H9 (cell line): ENCODE measurements around the gene ANXA3. TPM values are rescaled to one million over a fixed set of nuclear protein-coding genes. Genes with fewer than 3 reads are reported as not detected.

Experiments used
- DNase-seq: peaks from one replicate; pipeline ENCODE4 v3.0.0-alpha.2; 2017
- H2AFZ ChIP-seq: one replicate; pipeline ENCODE4 v1.6.1; 2013; ENCODE audit warnings: mild to moderate bottlenecking, low read length, control low read depth, moderate library complexity
- H2AK5ac ChIP-seq: 2 replicates; pipeline ENCODE4 v1.6.1; 2013; ENCODE audit warnings: low read length, control low read depth, mixed read lengths; ENCODE audit not compliant: insufficient read length
- H2BK120ac ChIP-seq: one replicate; pipeline ENCODE4 v1.6.1; 2013; ENCODE audit warnings: low read depth, mild to moderate bottlenecking, low read length, control low read depth, inconsistent platforms; ENCODE audit not compliant: poor library complexity, severe bottlenecking
- H2BK12ac ChIP-seq: 2 replicates; pipeline ENCODE4 v1.6.1; 2013; ENCODE audit warnings: low read length, control low read depth, mixed read lengths, low read depth; ENCODE audit not compliant: insufficient read length
- H2BK15ac ChIP-seq: 2 replicates; pipeline ENCODE4 v1.6.1; 2013; ENCODE audit warnings: low read depth, low read length, control low read depth
- H2BK20ac ChIP-seq: one replicate; pipeline ENCODE4 v1.6.1; 2013; ENCODE audit warnings: low read depth, mild to moderate bottlenecking, low read length, control low read depth, inconsistent platforms; ENCODE audit not compliant: poor library complexity, severe bottlenecking
- H2BK5ac ChIP-seq: 2 replicates; pipeline ENCODE4 v1.6.1; 2013; ENCODE audit warnings: low read length, control low read depth, mixed read lengths; ENCODE audit not compliant: insufficient read length
- H3K14ac ChIP-seq: 2 replicates; pipeline ENCODE4 v1.6.1; 2013; ENCODE audit warnings: low read length, control low read depth; ENCODE audit not compliant: insufficient read depth
- H3K18ac ChIP-seq: 2 replicates; pipeline ENCODE4 v1.6.1; 2013; ENCODE audit warnings: low read depth, mild to moderate bottlenecking, mixed read lengths, low read length, control low read depth; ENCODE audit not compliant: insufficient read length
- H3K23ac ChIP-seq: 2 replicates; pipeline ENCODE4 v1.6.1; 2013; ENCODE audit warnings: low read length, control low read depth, mixed read lengths, low read depth; ENCODE audit not compliant: insufficient read length
- H3K23me2 ChIP-seq: 2 replicates; pipeline ENCODE4 v1.6.1; 2013; ENCODE audit warnings: low read depth, mild to moderate bottlenecking, mixed read lengths, low read length, control low read depth; ENCODE audit not compliant: insufficient read length, poor library complexity, severe bottlenecking
- H3K27ac ChIP-seq: 2 replicates; pipeline ENCODE4 v1.5.1; 2013; ENCODE audit warnings: low read length, control low read depth, mixed read lengths, low read depth; ENCODE audit not compliant: insufficient read length
- H3K27me3 ChIP-seq: 2 replicates; pipeline ENCODE4 v1.6.1; 2013; ENCODE audit warnings: low read length, control low read depth, inconsistent platforms; ENCODE audit not compliant: insufficient read depth
- H3K4ac ChIP-seq: 2 replicates; pipeline ENCODE4 v1.6.1; 2013; ENCODE audit warnings: low read depth, mild to moderate bottlenecking, control low read depth, inconsistent platforms, low read length, moderate library complexity
- H3K4me1 ChIP-seq: 2 replicates; pipeline ENCODE4 v1.6.1; 2013; ENCODE audit warnings: low read length, control low read depth, inconsistent platforms; ENCODE audit not compliant: insufficient read depth
- H3K4me2 ChIP-seq: 2 replicates; pipeline ENCODE4 v1.6.1; 2013; ENCODE audit warnings: low read length, control low read depth, mixed read lengths; ENCODE audit not compliant: insufficient read length, insufficient read depth
- H3K56ac ChIP-seq: 2 replicates; pipeline ENCODE4 v1.6.1; 2013; ENCODE audit warnings: low read depth, mild to moderate bottlenecking, mixed read lengths, low read length, control low read depth; ENCODE audit not compliant: insufficient read length
- H3K79me1 ChIP-seq: 2 replicates; pipeline ENCODE4 v1.6.1; 2013; ENCODE audit warnings: low read depth, mild to moderate bottlenecking, moderate library complexity, low read length, control low read depth, inconsistent platforms; ENCODE audit not compliant: insufficient read depth, poor library complexity, severe bottlenecking
- H3K79me2 ChIP-seq: 2 replicates; pipeline ENCODE4 v1.6.1; 2013; ENCODE audit warnings: low read length, control low read depth, inconsistent platforms; ENCODE audit not compliant: insufficient read depth
- H3K9ac ChIP-seq: 2 replicates; pipeline ENCODE4 v1.6.1; 2013; ENCODE audit warnings: low read length, control low read depth, mixed read lengths; ENCODE audit not compliant: insufficient read length; ENCODE audit errors: extremely low read depth
- H3K9me3 ChIP-seq: one replicate; pipeline ENCODE4 v1.6.1; 2013; ENCODE audit warnings: low read depth, low read length, inconsistent platforms; ENCODE audit not compliant: control insufficient read depth
- H3T11ph ChIP-seq: one replicate; pipeline ENCODE4 v1.6.1; 2013; ENCODE audit warnings: mild to moderate bottlenecking, low read length, control low read depth, inconsistent platforms
- H4K20me1 ChIP-seq: one replicate; pipeline ENCODE4 v1.6.1; 2013; ENCODE audit not compliant: control insufficient read depth, insufficient read length, insufficient read depth
- H4K5ac ChIP-seq: 2 replicates; pipeline ENCODE4 v1.6.1; 2013; ENCODE audit warnings: low read depth, mild to moderate bottlenecking, mixed read lengths, low read length, control low read depth; ENCODE audit not compliant: insufficient read length
- H4K8ac ChIP-seq: replicated peaks from 2 replicates; pipeline ENCODE4 v1.6.1; 2013; ENCODE audit warnings: low read length, control low read depth, mixed read lengths, low read depth; ENCODE audit not compliant: insufficient read length
- H4K91ac ChIP-seq: 2 replicates; pipeline ENCODE4 v1.6.1; 2013; ENCODE audit warnings: low read depth, mild to moderate bottlenecking, moderate library complexity, mixed read lengths, low read length, control low read depth; ENCODE audit not compliant: insufficient read length
- H3K27ac Mint-ChIP-seq, 3 experiments: 2 replicates in 2 of 3; 3 replicates in 1 of 3; pipeline ENCODE4 v1.8.0; 2020 to 2021; ENCODE audit warnings: mixed read lengths in 3 of 3, mild to moderate bottlenecking in 1 of 3, moderate library complexity in 1 of 3
- H3K27me3 Mint-ChIP-seq: 2 replicates; pipeline ENCODE4 v1.8.0; 2021; ENCODE audit warnings: low read depth, mild to moderate bottlenecking, moderate library complexity, mixed read lengths
- H3K36me3 Mint-ChIP-seq, 3 experiments: 2 replicates in 2 of 3; 3 replicates in 1 of 3; pipeline ENCODE4 v1.8.0; 2020 to 2021; ENCODE audit warnings: low read depth in 3 of 3, mixed read lengths in 3 of 3; ENCODE audit not compliant: insufficient read depth in 1 of 3
- H3K4me1 Mint-ChIP-seq, 2 experiments: 2 replicates each; pipeline ENCODE4 v1.8.0; 2020; ENCODE audit warnings: mixed read lengths in 2 of 2
- H3K4me3 Mint-ChIP-seq, 2 experiments: 2 replicates in 1 of 2; 3 replicates in 1 of 2; pipeline ENCODE4 v1.8.0; 2020 to 2021; ENCODE audit warnings: mild to moderate bottlenecking in 2 of 2, mixed read lengths in 2 of 2, moderate library complexity in 1 of 2
- H3K9me3 Mint-ChIP-seq, 2 experiments: 2 replicates in 1 of 2; 3 replicates in 1 of 2; pipeline ENCODE4 v1.8.0; 2020; ENCODE audit warnings: mild to moderate bottlenecking in 2 of 2, mixed read lengths in 2 of 2, moderate library complexity in 1 of 2
- WGBS: extraction: QIAGEN DNeasy Blood & Tissue Kit; methylation state at CpG from one replicate; pipeline ENCODE4 v1.1.7; 2013; ENCODE audit warnings: missing lambda C conversion rate, low lambda C conversion rate, mixed read lengths; ENCODE audit not compliant: insufficient read length; ENCODE audit errors: extremely low coverage; 5-methylcytosine and 5-hydroxymethylcytosine counted together
- total RNA-seq: library from RNA; stranded (reverse); gene quantifications from 2 replicates; pipeline ENCODE4 v1.2.1, GENCODE V29; 2021
- TF ChIP-seq, protein P1 (sequence below): fragments of 200-600 bp; sonication (generic); conservative IDR thresholded peaks from 3 replicates; pipeline ENCODE4 v1.8.0; 2021; ENCODE audit warnings: antibody characterized with exemption, mild to moderate bottlenecking

ANXA3 gene
- total RNA-seq, 1 experiment from 2014 or later: 20.6 TPM

DNA sequence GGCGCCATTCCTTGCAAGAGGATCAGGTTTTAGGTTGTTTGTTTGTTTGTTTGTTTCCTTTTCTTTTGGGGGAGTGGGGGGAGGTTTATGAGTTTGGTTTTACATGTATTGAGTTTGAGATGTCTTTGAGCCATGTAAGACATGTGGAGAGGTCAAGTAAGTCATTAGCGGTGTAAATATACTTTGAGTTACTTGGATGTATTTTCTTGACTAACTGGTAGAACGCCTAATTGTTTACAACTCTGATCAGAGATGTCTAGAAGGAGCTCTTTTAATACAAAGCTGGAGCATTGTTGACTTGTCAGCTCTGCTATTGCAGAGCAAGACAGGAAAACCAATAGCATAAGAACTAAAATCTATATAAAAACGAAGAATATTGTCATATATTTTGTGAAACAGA lies 57.1 kb downstream of the ANXA3 start:
- no peak overlapping the region for H3K18ac ChIP-seq
- no peak overlapping the region for H2AFZ ChIP-seq
- H4K8ac ChIP-seq: no peak overlapping the region
- H3K27ac ChIP-seq: no peak overlapping the region
- no peak overlapping the region for H2BK120ac ChIP-seq
- no peak overlapping the region for H3K56ac ChIP-seq
- no peaks in the 10 kb centered on the region for H3K27me3 ChIP-seq
- no peak overlapping the region for H3K23ac ChIP-seq
- Mint-ChIP-seq H3K36me3 (no peaks in the 10 kb centered on the region), H3K9me3 (no peaks in the 10 kb centered on the region), H3K27me3 (no peaks in the 10 kb centered on the region), H3K4me1 (no peaks in the 10 kb centered on the region), H3K27ac (no peak overlapping the region; a peak in 1 of 7 replicates), H3K4me3 (no peak overlapping the region)
- no peak overlapping the region for H2AK5ac ChIP-seq
- TF ChIP-seq, protein P1, sequence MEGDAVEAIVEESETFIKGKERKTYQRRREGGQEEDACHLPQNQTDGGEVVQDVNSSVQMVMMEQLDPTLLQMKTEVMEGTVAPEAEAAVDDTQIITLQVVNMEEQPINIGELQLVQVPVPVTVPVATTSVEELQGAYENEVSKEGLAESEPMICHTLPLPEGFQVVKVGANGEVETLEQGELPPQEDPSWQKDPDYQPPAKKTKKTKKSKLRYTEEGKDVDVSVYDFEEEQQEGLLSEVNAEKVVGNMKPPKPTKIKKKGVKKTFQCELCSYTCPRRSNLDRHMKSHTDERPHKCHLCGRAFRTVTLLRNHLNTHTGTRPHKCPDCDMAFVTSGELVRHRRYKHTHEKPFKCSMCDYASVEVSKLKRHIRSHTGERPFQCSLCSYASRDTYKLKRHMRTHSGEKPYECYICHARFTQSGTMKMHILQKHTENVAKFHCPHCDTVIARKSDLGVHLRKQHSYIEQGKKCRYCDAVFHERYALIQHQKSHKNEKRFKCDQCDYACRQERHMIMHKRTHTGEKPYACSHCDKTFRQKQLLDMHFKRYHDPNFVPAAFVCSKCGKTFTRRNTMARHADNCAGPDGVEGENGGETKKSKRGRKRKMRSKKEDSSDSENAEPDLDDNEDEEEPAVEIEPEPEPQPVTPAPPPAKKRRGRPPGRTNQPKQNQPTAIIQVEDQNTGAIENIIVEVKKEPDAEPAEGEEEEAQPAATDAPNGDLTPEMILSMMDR: no peak
- H2BK20ac ChIP-seq: no peak overlapping the region
- no peaks in the 10 kb centered on the region for H3K9me3 ChIP-seq
- WGBS: no CpG with 5 or more reads among the region's 4 CpGs
- no peaks in the 10 kb centered on the region for H4K20me1 ChIP-seq
- no peaks in the 10 kb centered on the region for H3K23me2 ChIP-seq
- no peak overlapping the region for H4K91ac ChIP-seq
- H2BK5ac ChIP-seq: no peak overlapping the region
- H3K79me2 ChIP-seq: no peaks in the 10 kb centered on the region
- H2BK15ac ChIP-seq: no peak overlapping the region
- no peak overlapping the region for H4K5ac ChIP-seq
- H3K4me1 ChIP-seq: no peaks in the 10 kb centered on the region
- no peak overlapping the region for H3K14ac ChIP-seq
- no peak overlapping the region for H2BK12ac ChIP-seq
- no peak overlapping the region for H3K4ac ChIP-seq
- no peak overlapping the region for H3K4me2 ChIP-seq
- no peaks in the 10 kb centered on the region for H3K79me1 ChIP-seq
- no peak overlapping the region for H3K9ac ChIP-seq
- DNase-seq: no peak
- H3T11ph ChIP-seq: no peak overlapping the region
